ENCODE results near the gene HOXA9.

The HOXA9 gene

DNA sequence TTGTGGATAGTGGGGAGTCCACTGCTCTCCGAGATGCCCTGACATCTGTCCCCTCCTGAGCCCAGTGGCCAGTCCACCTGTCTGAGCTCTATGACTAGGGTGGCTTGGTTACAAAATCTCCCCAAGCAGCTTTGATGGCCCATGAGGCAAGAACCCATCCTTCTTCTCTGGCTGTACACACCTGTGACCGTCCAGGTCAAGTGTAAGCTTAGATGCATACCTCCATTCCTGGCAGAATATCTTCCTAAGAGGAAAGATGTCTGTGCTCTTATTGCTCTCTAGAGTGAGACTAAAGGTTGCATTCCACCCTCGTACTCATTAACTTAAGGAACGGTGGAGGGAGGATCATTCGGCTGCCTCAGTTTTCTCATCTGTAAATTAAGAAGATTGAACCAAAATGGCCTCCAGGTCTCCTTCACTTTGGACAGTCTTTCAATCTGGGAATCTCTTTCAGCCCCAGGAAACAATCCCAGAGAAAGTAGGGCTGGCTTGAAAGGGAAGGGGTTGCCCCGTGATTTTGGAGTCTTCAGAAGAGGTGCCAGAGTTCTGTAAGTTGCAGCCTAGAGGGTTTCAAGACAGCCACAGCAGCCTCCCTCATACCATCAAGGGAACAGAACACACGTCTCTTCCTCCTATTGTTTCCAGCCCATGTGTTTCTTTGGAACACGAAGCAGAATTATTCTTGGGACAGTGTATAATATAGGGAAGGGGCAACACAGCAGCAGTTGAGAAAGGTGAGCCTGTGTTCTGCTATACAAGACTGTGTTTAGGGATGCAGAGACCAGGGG lies 40.2 kb downstream of the HOXA9 start:
- no peak for FAIRE-seq

DNA sequence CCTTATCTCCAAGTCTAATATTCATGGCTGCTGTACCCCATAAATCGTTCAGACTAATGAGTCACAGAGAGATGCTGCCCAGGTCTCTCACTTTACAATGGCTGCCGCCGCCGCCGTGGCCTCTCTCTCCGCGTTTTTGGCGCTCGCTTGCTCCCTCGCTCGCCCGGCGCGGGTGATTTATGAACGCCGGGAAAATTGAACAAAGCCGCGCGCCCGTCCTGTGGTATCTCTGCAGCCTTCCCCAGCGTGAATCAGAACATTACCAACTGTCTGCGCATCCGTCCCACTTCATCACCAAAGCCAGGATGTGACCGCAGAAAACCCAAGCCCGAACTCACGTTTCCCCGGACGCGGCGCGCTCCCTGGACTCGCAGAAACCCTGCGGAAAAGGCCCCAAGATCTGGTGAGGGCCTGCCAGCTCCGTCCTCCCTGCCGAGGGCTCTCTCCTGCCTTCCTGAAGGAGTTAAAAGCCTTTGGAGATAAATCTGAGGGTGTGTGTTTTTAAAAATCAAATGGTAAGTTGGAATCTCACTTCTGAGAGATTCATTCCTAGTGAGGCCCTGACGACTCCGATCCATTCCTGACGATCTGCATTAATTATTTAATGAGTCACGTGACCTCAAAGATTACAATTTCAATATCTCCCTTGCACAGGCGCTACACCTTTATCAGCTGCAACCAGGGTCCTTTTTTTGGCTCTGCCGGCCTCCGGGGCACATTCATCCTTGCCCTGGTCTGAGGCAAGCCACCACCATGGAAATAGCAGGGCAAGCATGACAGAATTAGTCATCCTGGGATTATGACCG lies 41.0 kb downstream of the HOXA9 start:
- no peak for FAIRE-seq

DNA sequence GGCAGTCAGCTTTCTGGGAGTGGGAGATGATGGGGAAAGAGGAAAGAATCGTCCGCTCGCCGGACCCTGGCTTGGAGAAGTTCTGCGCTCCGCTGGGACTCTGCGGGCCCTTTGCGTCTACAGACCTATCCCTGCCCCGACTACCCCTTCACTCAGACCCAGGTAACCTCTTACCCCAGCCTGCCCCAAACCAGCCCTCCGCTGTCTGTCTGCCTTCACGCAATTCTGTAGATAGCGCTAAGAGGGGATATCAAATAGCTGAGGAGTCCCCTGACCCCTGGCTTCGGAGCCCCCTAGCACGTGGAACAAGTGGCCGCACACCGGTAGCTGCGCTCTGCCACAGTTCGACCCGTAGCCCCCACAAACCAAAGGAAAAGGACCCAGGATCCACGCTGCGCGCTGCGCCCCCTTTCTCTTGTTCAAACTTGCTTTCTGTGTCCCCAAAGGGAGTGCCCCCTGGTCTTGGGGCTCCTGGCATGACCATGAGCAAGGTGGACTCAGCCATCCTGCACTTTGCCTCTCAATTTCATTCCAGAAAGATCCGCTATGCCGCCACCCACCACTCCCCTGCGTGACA lies 41.8 kb downstream of the HOXA9 start:
- no peak for FAIRE-seq

DNA sequence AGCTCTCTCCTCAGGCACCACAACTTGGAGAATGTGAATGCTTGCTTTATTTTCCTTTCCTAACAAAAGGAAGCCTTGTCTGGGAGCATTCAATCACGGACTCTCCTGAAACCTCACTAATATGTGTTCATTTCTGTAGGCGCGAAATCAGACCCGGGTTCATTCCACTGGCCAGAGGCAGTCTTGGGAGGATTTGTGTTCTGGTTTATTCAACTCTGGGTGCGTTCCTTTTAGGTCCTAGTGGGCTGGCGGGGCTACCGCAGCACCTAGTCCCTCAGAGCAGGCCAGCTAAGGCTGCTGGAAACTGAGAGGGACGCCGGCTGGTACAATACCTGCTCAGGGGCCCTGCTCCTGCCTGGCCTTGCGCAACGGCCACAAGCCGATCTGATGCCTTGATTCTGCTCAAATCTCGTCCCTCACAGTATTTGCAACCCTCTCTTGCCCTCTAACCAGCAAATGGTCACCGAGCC lies 42.3 kb downstream of the HOXA9 start:
- no peak for FAIRE-seq

DNA sequence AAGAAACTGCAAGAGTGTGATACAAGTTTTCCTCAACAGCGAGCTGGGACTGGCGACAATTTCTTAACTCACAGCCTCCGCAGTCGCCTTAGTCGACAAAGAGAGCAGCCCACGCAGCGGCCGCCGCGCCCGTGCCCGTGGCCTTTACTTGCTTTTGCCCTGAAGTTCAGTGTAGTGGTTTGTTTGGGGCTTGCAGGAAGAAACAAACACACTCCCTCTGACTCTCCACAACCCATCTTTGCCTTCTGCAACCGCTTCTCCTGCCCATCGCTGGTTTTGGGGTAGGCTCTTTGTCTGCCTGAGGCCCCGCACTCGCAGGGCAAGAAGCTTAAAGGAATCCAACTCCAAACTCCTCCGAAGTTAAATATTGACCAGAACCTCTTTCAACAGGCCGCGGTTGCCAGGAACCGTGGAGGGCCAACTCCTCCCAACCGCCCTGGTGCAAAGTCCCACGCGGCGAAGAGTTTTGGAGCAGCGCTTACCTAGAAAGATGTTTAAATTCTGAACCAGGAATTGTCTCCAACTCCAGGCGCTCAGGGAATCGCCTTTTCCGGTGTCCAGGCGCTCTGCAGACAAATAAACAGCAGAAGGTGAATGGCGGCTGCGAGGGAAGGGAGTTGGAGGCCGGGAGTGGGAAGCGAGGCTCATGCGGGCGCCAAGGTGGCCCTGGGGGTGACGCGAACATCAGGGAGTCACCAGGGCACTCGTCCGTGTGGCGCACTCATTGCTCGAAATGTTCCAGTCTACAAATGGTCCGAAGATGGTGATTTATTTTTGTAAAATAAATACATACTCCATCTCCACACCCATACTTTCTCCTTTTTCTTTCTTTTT lies 43.0 kb downstream of the HOXA9 start:
- no peak for FAIRE-seq

DNA sequence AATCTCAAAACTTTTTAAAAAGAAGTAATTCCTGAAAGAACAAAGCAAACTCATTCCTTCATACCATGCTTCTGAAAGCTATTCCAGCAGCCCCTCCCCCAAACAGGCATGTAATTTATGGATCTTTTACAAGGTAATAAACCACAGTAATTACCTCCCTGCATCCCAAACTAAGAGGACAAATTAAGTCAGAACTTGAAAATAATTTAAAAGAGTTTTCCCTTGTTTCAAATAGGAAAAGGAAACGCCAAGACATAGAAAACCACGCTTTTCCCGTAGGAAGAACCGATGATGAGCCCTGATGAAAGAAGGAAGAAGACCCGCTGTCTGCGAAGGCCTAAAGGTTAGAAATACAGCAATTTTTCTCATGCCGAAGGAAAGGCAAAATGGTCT lies 43.7 kb downstream of the HOXA9 start:
- no peak for FAIRE-seq

DNA sequence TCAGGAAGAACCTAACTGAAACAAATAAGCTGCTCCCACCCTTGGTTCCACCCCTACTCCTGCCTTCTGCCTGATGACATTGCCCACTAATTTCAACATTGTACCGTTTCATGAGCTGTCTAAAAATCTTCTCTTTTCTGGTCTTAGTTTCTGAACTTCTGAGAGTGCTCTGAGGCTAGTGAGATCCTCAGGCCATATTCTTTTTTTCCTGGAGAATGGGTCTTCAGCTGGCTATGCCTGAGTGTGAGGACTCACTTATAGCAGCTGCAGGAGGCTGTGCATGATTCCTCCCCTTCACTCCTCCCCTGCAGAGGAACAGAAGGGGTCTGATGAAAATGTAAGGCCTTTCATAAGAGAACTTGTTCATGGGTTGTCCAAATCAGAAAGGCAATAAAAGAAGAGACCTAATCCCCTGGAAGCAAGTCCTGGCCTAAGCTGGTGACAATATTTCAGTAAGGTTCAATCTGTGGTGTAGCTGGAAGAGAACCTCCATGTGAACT lies 45.9 kb downstream of the HOXA9 start:
- no peak for FAIRE-seq

DNA sequence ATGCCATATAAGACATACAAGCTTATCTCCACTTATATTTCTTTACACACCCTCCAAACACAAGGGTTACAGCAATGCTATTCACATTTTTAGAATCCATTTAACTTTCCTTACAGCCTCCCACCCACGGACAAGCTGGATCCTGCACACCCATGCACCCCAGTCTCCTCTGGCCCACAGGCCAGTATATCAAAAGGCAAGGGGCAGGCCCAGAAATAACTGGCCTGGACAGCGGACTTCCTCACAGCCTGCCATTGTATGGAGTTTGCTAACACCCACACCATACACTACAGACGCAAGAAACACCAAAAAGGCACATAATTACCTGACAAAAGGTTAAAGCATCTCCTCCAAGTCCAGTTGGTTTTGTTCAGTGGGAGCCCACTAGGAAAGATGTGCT lies 46.8 kb downstream of the HOXA9 start:
- no peak for FAIRE-seq

DNA sequence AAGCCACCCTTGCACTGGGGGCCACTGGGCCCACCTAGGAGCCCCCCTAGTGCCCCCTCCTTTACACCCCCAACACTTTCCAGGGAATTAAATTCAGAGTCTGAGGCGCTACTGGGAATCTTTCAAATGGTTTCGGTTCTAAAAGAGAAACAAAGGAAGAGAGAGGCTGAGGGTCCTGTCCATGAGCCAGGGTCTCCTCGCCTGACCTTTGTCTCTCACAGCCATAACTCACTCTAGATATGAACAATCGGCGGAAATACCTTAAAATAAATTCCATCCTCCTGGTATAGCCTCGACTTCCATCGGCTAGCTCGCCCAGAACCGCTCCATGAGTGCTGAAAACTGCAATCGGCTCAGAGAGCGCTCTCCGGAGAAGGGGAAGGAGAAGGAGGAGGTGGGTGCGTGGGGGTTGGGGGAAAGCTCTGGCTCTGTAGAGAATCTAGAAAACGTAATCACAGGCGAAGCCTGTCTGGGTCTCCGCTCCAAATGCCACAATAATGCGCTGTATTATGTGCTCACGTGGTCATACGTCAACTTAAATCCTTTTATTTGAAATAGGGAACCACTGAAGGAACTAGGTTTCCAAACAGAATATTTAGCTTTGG lies 47.3 kb downstream of the HOXA9 start:
- FAIRE-seq = no peak

DNA sequence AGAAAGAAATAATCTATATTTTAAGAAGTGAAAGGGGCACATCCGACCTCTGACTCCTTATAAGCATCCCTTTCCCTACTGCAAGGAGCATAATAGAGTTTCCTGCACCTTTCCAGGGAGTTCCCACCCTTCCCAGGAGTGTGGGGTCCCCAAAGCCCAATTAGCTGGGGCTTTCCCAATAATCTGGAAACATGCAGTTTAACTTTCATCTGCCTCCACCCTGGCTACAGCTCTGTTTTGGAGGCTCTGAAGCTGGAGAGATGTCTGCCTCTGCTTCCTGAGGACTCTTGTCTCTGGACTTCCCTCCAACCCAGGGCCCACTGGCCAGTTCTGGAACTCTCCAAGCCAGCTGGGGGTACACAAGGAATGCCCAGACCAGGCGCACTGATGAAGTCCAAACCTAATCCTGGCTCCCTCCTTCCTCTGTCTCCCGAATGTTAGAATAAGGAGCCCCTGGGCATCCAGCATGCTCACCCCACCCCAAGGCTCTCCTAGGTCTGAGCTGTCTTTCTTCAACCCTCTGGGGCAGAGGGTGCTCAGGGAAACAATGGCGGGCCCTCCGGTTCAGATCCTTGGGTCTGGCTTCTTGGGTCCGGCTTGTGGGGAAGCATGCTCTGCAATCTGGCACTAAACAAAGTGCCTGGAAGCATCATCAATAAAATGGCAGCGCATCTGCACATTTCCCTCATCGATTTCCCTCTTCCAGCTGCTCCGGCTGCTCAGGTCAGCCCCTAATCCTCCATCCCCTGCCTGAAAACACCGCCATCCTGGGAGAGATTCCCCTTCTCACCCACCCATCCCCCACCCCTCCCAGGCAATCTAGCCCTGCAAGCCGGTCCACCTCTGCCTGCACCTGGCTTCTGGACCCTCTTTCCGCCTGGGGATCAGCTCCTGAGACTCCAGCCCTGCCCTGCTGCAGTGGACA lies 48.1 kb downstream of the HOXA9 start:
- FAIRE-seq = no peak

DNA sequence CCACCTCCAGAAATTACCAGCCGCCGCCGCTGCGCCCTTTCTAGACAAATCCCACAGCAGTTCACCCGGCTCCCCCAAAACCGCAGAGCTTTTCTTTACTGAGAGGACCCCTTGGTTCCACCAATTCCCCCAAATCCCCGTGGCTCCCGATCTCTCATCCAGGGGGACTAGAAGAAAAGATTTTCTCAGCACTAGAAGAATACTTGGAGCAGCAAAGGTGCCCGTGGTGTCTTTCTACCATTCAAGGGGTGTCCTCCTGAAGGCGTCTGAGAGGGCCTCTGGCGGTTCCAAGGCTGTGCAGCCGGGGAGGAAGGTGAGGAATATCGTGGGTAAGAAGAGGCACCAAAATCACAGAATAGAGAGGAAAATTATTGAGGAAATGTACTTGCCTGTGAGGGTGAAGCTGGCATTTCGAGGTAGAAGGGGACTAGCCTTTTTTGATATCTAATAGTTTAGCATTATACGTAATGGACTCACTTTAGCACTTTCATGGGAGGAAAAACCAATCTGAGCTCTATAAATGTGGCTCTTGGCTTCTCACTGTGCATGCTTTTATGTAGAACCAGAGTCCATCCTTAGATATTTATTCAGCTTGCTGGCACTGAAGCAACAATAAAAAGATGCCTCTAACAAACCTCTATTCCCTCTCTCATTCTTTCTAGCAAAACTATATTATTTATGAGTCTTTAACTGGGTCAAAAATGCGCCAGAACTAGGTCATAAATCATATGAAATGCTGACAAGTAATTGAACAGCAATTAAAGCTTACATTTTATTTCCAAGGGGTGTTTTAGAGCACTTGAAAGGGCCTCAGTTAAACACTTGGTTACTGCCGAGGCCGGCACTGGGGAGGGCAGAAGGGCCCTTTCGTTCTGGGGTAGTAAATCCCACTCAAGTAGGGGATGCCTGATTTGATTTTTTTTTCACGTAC lies 49.0 kb downstream of the HOXA9 start:
- no peak for FAIRE-seq

DNA sequence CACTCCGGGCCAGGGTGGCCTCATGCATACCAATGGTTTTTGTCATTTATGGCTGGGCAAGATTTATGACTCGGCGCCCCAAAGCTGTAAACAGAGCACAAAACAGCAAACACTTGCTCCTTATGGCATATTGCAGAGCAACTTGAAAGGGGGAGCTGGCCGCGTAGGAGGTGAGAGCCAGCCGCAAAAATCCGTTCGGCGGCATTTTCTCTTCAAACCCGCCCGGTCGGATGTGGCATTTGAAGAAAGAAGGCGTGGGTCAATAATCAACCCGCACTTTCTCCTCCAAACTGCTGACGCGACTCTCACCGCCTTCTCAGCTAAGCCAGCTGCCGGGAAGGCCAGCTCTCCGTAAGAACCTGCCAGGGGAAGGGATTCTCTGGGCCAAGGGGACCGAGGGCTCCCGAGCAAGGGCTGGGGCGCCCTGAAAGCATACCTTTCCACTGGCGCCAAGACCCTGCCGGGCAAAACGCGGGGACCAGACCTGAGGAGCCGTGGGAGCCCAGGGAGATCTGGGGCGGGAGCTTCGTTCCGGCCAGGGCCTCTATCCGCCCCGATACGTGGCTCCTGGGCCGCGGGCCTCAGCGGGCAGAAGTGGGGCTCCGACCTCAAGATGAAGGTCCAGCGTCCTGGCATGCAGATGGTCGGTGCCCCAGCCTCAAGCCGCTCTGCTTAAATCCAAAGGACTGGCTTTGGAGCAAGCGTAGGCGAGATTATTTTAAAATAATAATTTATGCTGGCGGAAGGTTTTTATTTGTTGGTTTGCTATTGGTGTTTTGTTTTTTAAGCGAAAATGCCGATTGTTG lies 49.9 kb downstream of the HOXA9 start:
- no peak for FAIRE-seq

DNA sequence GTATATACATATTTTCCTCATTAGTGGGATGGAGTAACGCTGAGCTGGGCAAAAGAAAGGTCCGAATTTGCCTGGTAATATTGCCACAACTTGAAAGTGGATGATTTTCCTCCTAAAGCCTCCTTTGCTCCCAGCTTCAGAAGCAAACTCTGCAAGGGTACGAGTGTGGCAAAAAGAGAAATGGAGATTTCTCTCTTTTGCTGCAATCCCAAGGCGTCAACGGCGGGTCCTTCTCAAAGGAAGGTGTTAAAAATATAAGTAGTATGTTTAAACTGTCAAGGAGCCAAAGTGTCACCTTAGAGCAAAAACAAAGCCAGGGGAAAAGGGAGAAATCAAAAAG lies 50.5 kb downstream of the HOXA9 start:
- FAIRE-seq = no peak

DNA sequence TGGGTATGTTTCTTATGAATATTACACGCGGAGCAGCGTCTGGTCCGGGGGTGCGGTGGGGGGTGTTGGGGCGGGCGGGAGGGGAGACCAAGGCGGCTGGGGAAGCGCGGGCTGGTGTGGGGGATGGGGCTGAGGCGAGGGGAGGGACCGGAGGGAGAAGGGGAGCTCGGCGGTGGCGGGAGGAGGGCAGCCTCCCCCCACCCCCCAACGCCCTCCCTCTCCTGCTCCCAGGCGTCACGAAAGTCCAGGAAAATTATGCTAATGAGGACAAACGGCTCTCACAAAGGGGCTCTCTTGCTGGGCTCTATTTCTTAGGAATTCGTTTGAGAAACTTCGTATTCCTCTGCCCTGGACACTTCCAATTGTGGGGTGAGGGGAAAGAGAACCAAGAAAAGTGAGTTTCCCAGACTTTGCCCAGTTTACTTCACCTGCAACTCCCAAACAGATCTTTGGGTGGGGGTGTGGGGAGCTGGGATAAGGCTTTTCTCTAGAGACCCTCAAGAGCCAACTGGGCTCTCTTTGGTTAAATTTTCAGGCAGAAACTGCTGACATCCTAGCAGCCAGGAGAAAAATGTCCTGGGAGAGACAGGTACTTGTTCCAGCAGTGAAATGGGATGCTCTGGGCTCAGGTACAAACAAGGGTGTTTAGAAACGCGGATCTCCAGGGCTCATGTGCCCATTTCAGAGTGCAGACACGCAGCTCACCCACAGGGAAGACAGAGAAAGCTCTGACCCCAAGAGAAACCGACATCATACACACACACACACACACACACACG lies 51.2 kb downstream of the HOXA9 start:
- FAIRE-seq = no peak

DNA sequence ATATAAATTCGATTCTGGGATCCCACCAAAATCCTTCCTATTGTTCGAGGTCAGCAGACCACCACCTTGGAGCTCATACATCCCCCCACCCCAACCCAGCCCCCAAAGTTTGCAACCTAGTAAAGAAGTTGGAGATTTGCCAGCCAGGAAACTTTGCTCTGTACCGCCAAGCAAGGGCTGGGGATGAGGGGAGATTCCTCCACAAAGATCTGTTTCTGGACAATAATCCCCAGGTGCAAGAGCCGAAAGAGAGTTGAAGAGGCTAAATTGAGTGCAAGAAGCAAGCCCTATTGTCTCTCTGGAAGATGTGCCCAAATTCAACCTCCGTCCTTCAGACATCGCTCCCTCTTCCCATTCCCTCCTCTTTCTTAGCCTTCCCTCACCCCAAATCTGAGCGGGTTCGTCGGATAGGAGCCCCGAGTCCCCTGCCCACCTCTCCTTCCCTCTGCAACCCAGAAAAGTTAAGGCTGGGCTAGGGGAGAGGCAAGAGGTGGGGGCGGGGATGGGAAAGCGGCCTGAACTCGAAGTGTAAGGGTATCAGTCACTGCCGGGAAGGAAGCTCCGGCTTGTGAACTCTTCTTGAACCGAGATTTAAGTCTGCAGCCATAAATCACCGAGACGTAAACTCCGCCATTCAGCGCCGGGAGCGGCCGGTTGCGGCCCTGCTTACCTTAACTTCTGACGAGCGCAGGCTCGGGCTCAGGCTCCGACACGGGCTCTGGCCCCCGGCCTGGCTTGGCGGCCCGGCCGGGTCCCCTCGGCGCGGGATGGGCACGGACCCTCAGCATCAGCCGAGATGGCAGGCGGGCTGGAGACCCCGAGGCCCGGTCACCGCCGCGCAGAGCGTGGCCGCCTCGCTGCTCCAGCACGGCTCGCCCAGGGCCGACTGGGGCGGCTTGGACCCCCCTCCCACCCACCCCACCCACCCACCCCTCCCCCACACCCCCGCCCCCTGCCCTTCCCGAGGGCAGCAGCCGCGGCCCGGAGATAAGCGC lies 52.1 kb downstream of the HOXA9 start:
- no peak for FAIRE-seq

Data from colon (tissue), 2 donors.